GM18498 (cell line): Measurements from ENCODE around the gene CYP2B6.
"Not testable (repeated sequence)": the region's sequence is repeated elsewhere in the genome, so short reads cannot be mapped to it uniquely, and the experiment has no call there.

Experiments used
- ATAC-seq: cut with Tn5 transposase; IDR thresholded peaks from one replicate; pipeline ENCODE4 v1.9.1; 2021; ENCODE audit warnings: mild to moderate bottlenecking, moderate library complexity; ENCODE audit not compliant: unreplicated experiment

Gene CYP2B6

DNA sequence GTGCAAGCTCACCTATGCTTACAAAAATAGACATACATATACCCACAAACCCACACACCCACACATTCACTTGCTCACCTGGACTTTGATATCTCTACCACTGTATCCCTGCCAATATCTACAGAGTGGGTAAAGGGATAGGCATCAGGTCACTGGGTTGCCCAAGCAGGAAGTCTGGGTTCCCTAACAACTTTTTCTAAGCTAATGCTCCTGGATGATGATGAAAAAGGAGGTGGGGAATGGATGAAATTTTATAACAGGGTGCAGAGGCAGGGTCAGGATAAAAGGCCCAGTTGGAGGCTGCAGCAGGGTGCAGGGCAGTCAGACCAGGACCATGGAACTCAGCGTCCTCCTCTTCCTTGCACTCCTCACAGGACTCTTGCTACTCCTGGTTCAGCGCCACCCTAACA is at the start of gene CYP2B6:
Gene CYP2B6, plus strand, starts transcription at position 311 of the 410 bp plus-strand sequence. Its CDS starts 24 bp downstream, at position 335.
- no peak for ATAC-seq

DNA sequence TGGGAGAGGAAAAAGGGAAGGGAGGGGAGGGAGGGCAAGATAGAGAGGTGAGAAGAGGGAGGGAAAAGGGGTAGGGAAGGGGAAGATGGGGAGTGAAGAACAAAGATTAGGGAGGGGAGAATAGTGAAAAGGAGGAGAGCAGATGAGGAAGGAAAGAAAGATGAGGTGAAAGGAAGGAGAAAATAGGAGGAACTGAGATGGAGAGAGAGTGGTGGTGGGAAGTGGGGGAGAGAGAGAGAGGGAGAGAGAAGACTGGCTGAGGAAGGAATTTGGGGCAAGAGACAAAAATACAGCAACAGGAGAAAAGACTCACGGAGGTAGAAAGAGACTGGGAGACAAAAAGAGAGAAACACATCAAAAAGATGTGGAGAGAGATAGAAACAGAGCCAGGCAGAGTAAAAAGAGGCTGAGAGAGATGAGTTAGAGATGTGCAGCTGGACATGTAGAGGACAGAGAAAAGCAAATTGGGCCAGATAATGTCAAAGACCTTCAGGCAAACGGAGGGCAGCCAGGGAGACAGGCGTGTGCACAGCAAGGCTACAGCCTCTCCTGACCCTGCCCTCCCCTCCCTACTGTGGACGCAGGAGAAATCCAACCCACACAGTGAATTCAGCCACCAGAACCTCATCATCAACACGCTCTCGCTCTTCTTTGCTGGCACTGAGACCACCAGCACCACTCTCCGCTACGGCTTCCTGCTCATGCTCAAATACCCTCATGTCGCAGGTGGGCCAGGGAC is 49.4 kb upstream of the CYP2B6 start:
- no peak for ATAC-seq

DNA sequence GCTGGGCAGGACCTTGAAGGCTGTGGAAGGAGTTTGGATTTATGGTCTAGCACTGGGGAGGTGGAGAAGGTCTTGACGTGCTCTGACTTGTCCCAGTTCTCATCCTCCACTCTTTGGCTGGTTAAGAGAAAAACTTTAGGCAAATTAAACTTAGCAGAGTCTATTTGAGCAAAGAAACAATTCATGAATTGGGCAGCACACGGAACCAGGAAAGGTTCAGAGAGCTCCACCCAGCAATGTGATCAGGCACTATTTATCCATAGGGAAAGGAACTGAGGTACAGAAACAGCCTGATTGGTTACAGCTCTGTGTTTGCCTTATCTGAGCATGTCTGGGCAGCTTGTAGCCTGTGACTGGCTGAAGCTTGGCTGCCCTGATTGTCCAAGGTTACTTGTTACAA is 45.4 kb upstream of the CYP2B6 start:
- no peak for ATAC-seq

DNA sequence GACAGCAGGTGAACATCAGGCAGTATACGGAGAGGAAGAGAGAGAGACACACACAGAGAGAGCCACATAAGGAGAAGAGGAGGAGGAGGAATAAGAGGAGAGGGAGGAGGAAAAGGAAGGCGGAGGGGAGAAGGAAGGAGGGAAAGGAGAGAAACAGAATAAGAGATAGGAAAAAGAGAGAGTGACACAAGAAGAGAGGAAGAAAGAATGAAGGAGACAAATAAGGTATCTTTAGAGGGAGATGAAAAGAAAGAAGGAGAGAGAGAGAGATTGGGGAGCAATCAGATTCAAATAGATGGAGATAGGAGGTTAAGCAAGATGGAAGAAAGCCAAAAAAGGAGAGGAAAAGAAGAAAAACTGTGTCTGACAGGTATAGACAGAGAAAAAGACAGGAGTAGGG is 44.0 kb upstream of the CYP2B6 start:
- ATAC-seq = no peak

DNA sequence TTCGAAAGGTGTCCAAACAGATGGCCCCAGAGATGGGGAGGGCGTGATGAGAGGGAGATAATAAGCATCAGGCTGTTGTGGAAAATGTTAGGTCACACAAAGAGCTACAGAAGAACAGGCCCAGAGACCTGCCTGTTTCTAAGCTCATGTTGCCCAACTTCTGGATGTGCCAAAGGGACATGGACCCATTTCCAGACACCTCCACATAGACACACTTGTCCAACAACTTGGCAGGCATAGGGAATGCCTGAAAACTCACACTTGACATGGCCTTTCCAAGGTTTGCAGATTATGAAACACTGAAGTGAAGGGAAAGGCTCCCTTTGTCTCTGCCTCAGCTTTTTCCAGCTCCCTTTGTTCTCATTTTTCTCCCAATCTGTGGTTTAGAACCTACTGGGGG is 43.5 kb upstream of the CYP2B6 start:
- no peak for ATAC-seq

DNA sequence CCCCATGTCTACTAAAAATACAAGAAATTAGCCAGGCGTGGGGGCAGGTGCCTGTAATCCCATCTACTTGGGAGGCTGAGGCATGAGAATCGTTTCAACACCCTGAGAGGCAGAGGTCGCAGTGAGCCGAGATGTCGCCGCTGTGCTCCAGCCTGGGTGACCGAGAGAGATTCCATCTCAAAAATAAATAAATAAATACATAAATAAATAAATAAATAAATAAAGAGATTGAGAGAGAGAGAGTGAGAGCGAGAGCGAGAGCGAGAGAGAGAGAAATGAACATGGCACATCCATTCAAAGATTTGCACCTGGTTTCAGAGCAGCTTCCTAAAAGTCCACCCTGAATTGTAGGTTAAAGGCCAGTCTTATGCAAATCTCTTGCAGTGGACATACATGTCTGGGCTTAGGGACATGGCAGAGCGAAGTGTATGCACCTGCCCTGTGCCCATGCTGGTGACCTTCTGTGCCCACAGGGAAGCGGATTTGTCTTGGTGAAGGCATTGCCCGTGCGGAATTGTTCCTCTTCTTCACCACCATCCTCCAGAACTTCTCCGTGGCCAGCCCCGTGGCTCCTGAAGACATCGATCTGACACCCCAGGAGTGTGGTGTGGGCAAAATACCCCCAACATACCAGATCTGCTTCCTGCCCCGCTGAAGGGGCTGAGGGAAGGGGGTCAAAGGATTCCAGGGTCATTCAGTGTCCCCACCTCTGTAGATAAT is 42.3 kb upstream of the CYP2B6 start:
- ATAC-seq = no peak

DNA sequence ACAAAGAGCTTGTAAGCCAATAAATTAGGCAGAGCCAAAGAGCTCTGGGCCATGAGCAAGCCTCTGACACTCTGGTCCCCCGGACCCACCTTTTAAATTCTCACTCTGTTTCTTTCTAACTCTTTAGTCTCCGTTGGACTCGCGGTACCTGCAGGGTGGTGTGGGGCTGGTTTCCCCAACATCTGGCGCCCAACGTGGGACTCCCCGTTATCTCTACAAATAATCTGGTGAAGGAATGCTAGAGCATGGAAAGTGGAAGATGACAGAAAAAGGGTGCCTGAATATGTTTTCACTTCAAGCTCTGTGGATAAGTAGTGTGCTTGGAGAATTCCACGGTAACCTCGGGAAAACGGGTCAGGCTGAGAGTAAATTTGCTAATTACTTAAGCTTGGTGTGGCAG is 36.5 kb upstream of the CYP2B6 start:
- no peak for ATAC-seq

DNA sequence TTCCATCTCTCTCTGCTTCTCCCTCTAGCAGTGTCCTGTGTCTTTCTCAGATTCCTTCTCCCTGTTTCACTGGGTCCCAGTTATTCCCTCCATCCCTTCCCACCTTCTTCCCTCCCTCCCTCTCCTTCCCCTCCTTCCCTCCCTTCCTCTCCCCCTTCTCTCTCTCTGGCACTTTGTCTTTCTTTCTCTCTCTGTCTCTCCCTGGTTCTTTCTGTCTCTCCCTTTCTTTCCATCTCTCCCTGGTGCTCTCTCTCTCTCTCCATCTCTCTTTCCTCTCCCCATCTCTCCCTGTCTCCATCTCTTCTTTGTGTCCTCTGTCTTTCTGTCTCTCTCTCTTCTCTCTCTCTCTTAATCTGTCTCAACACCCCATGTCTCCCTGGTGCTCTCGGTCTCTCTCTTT is 31.7 kb upstream of the CYP2B6 start:
- no peak for ATAC-seq

DNA sequence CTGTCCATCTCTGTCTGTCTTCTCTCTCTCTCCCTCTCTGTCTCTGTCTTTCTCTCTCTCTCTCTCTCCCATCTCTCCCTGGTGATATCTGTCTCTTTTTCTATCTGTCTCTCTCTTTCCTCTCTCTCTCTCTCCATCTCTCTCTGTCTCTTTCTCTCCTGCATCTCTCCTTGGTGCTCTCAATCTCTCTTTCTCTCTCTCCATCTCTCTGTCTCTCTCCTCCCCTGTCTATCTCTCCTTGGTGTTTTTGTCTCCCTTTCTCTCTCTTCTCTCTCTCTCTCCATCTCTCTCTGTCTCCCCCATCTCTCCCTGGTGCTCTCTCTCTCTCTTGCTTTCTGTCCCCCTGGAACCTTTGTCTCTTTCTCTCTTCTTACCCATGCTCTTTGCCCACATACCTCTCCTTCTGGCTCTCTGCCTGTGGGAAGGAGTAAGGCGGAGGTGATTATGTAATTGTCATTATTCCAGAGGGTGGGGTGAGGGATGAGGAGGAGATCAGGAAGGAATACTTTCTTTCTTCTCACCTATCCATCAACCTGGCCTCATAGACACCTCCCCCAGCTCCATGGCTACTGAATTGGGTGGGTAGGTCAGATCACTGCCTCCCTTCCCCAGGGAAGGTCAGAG is 30.9 kb upstream of the CYP2B6 start:
- ATAC-seq = no peak

DNA sequence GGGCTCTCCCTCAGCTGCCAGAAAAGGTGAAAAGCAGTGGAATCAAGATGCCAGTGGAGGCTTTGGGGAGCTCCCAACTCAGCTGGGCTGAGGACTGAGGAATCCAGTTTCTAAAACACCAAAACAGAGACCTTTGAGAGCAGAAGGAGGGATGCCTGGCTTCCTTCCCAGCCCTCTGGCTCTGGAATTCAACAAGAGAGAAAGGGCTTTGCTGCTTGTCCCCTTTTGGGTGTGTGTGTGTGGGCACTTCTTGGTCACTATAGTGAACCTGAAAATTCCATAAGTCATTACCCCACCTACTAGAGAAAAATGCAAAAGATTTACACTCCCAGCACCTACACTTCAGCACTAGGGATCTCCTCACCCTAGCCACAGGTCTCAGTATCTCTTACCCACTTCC is 30.3 kb upstream of the CYP2B6 start:
- ATAC-seq = no peak

DNA sequence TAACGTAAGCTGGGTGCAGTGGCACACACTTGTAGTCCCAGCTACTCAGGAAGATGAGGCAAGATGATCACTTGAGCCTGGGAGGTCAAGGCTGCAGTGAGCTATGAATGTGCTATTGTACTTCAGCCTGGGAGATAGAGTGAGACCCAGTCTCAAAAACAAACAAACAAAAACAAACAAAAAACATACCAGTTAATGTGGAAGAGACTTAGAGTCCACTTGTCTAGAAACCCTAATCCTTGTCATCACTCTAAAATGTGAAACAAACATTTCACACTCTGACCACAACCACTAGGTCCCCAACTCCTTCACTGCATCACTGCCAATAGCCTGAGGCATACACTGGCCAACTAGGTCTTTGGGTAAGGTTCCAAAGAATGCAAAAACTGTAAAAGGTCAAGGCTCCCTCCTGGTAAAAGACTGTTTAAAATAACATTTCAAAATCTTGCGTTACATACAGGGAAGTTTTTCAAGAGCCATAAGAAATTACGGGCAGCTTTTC is 28.6 kb upstream of the CYP2B6 start:
- ATAC-seq = no peak

DNA sequence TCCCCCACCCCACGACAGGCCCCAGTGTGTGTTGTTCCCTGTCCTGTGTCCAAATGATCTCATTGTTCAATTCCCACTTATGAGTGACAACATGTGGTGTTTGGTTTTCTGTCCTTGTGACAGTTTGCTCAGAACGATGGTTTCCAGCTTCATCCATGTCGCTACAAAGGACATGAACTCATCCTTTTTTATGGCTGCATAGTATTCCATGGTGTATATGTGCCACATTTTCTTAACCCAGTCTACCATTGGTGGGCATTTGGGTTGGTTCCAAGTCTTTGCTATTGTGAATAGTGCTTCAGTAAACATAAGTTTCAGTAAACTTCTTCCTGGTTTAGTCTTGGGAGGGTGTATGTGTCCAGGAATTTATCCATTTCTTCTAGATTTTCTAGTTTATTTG is 26.7 kb upstream of the CYP2B6 start:
- ATAC-seq = not testable (repeated sequence)

DNA sequence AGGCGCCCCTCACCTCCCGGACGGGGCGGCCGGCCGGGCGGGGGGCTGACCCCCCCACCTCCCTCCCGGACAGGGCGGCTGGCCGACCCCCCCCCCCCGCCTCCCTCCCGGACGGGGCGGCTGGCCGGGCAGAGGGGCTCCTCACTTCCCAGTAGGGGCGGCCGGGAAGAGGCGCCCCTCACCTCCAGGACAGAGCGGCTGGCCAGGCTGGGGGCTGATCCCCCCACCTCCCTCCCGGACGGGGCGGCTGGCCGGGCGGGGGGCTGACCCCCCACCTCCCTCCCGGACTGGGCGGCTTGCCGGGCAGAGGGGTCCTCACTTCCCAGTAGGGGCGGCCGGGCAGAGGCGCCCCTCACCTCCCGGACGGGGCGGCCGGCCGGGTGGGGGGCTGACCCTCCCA is 25.7 kb upstream of the CYP2B6 start:
- not testable (repeated sequence) for ATAC-seq

DNA sequence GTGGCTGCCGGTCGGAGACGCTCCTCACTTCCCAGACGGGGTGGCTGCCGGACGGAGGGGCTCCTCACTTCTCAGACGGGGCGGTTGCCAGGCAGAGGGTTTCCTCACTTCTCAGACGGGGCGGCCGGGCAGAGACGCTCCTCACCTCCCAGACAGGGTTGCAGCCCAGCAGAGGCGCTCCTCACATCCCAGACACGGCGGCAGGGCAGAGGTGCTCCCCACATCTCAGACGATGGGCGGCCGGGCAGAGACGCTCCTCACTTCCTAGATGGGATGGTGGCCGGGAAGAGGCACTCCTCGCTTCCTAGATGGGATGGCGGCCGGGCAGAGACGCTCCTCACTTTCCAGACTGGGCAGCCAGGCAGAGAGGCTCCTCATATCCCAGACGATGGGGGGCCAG is 24.5 kb upstream of the CYP2B6 start:
- not testable (repeated sequence) for ATAC-seq

DNA sequence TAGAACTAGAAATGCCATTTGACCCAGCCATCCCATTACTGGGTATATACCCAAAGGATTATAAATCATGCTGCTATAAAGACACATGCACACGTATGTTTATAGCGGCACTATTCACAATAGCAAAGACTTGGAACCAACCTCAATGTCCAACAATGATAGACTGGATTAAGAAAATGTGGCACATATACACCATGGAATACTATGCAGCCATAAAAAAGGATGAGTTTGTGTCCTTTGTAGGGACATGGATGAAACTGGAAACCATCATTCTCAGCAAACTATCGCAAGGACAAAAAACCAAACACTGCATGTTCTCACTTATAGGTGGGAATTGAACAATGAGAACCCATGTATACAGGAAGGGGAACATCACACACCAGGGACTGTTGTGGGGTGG is 23.0 kb upstream of the CYP2B6 start:
- not testable (repeated sequence) for ATAC-seq

DNA sequence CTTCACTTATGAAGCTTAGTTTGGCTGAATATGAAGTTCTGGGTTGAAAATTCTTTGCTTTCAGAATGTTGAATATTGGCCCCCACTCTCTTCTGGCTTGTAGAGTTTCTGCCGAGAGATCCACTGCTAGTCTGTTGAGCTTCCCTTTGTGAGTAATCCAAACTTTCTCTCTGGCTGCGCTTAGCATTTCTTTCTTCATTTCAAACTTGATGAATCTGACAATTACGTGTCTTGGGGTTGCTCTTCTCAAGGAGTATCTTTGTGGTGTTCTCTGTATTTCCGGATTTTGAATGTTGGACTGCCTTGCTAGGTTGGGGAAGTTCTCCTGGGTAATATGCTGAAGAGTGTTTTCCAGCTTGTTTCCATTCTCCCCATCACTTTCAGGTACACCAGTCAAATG is 21.4 kb upstream of the CYP2B6 start:
- ATAC-seq = not testable (repeated sequence)

DNA sequence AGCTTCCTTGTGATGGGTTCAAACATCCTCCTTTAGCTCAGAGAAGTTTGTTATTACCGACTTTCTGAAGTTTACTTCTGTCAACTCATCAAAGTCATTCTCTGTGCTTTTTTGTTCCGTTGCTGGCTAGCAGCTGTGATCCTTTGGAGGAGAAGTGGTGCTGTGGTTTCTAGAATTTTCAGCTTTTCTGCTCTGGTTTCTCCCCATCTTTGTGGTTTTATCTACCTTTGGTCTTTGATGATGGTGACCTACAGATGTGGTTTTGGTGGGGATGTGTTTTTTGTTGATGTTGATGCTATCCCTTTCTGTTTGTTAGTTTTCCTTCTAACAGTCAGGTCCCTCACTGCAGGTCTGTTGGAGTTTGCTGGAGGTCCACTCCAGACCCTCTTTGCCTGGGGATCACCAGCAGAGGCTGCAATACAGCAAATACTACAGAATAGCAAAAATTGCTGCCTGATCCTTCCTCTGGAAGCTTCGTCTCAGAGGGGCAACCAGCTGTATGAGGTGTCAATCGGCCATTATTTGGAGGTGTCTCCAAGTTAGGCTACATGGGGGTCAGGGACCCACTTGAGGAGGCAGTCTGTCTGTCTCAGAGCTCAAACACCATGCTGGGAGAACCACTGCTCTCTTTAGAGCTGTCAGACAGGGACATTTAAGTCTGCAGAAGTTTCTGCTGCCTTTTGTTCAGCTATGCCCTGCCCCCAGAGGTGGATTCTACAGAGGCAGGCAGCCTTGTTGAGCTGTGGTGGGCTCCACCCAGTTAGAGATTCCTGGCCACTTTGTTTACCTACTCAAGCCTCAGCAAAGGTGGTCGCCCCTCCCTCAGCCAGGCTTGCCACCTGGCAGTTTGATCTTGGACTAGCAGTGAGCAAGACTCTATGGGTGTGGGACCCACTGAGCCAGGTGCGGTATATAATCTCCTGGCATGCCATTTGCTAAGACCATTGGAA is 20.4 kb upstream of the CYP2B6 start:
- not testable (repeated sequence) for ATAC-seq

DNA sequence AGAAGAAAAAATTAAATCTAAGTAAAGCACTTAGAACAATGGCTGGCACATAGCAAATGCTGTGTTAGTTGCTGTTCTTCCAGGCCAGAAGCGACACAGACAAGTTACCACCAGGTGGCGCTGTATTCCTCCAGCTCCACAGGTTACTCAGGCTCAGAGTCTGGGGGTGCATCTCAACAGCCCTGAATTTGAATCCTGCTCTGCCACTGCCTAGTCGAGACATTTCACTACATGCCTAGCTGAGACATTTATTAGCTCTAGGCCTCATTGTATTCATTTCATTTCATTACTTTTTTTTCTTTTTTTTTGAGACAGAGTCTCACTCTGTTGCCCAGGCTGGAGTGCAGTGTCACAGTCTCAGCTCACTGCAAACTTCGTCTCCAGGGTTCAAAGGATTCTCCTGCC is 16.4 kb upstream of the CYP2B6 start:
- no peak for ATAC-seq

DNA sequence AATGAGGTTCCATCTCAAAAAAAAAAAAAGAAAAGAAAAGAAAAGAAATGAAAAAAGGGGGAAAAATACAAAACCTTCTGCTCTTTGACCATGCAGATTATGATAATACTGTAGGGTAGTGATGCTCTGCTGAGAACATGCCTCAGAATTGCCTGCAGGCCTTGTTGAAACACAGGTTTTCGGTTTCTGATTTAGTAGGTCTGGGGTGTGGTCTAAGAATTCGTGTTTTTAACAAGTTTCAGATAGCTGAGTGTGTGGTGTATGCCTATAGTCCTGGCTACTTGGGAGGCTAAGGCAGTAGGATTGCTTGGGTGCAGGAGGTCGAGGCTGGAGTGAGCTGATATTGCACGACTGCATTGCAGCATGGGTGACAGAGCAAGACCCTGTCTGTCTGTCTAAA is 14.9 kb upstream of the CYP2B6 start:
- ATAC-seq = no peak

DNA sequence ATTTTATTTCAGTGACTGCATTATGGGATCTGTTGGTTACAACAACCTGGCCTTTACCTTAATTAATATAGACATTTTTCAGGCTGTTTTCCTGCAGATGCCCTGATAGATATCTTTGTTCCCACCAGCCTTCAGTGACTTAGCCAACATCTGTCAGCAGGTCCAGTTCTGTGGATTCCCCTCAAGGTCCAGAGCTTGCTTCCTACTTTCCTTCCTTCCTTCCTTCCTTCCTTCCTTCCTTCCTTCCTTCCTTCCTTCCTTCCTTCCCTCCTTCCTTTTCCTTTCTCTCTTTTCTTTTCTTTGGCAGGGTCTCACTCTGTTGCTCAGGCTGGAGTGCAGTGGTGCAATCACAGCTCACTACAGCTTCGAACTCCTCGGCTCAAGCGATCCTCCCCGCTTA is 14.4 kb upstream of the CYP2B6 start:
- ATAC-seq = no peak

DNA sequence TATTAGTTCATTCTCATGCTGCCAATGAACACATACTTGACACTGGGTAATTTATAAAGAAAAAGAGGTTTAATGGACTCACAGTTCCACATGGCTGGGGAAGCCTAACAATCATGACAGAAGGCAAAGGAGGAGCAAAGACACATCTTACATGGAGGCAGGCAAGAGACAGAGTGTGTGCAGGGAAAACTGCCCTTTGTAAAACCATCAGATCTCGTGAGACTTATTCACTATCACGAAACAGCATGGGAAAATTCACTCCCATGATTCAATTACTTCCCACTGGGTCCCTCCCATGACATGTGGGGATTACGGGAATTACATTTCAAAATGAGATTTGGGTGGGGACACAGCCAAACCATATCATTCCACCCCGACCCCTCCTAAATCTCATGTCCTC is 11.3 kb upstream of the CYP2B6 start:
- not testable (repeated sequence) for ATAC-seq
